Superior temporal gyrus (tissue), 1 donor: ENCODE measurements around the gene CSMD2.
A peak's percentile ranks its signal among the peaks of the same experiment; 100 is the strongest.

ENCODE experiments used
- DNase-seq: peaks from one replicate; pipeline ENCODE4 v3.0.0-alpha.2; 2016; ENCODE audit errors: extremely low spot score

CSMD2 gene

GRCh38 chr1:34155860-34156259, 9.2 kb downstream of the CSMD2 start:
- DNase-seq: no peak

DNA sequence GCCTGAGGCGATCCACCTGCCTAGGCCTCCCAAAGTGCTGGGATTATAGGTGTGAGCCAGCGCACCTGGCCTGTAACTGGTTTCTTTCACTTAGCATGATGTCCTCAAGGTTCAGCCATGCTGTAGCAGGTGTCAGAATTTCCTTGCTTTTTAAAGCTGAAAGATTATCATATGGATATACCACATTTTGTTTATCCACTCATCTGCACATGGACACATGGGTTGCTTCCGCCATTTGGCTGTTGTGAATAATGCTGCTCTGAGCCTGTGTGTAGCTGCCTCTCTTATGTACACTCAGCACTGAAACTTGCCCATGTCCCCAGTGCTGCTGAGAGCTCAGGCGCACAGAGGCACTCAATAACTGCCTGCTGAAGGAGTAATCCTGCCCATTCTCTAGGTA, 11.8 kb downstream of the CSMD2 start:
- no peak for DNase-seq

DNA sequence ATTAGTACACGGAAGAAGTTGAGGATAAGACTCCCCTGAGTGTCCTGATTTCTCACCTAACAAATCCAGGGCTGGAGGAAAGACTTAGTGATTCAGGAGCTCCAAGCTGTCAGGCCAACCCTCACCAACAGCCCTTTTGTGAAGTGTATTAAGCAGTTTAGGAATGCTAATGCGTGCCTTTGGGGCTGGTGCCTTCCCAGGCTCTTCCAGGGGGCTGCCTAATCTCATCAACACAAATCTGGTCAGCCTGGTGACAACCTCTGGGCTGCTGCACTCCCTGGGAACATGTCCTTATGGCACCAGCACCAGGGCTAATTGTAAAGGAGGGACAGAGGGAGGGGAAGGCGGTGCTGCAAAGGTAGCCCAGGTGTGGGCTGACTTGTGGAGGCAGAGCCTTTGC, 15.5 kb downstream of the CSMD2 start:
- no peak for DNase-seq

- DNase-seq: no peak
Measured at GRCh38 chr1:34147301-34147700, 17.7 kb downstream of the CSMD2 start.

DNA sequence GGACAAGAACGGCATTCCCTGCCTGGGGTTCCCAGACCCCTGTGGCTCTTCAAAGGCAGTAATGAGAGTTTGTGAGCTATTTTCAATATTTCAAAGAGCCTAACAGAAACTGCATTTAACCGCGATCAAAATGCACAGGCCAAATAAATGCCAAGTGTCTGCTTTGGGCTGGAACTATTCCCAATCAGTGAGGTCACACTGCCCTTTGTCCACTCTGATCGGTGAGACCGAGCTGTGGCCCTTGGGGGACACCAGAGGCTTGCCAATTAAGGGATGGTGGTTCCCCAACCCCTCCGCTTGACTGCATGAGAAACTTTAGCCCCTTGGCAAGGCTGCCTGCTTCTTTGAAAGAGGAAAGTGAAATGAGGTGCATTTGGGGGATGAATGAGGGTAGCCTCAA, 20.3 kb downstream of the CSMD2 start:
- DNase-seq: no peak

- DNase-seq: no peak
Measured at GRCh38 chr1:34143975-34144374, 21.1 kb downstream of the CSMD2 start.

DNA sequence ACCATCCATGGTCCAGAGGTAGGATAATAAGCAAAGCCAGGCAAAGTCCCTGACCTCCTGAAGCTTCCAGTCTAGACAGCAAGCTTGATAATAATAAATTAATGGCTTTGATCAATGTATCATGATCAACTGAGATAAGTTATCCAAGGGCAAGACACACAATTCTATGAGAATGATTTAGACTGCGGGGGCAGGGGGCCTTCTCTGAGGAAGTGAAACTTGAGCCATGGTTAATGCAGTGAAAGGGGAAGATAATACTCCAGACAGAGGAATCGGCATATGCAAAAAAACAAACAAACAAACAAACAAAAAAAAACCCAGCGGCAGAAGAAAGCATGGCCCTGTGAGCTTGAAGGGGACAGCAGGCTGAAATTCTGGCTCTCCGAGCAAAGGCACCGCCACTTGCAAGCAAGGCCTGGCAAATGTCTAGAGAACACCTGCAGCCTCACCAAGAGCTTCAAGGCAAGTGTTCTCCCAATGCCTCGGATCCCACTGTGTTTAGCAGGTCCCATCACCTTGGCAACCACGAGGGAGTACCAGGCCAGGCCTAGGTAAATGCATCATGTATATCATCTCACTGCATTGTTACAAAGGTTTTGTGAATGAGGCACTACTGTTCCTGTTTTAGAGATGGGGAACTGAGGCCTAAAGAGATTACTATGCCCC, 24.9 kb downstream of the CSMD2 start:
- DNase-seq: no peak

GRCh38 chr1:34137411-34137810, 27.6 kb downstream of the CSMD2 start:
- DNase-seq: no peak

DNA sequence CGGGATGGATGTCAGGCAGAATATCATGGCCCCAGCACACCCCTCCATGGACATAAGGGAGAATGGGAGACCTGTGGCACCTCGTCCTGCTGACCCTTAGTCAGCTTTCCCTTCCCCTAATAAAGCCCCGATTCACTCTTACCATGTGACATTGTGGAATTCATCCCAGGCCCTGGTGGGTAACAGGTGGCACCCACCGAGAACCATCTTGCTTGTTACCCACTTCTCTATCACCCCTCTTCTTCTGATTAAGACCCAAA, 32.9 kb downstream of the CSMD2 start:
- DNase-seq: no peak

- no peak for DNase-seq
Measured at GRCh38 chr1:34131396-34132160, 33.5 kb downstream of the CSMD2 start.

GRCh38 chr1:34130306-34130705, 34.7 kb downstream of the CSMD2 start:
- DNase-seq: no peak

- no peak for DNase-seq
Measured at GRCh38 chr1:34129630-34130029, 35.4 kb downstream of the CSMD2 start.

GRCh38 chr1:34128186-34128889, 36.7 kb downstream of the CSMD2 start:
- DNase-seq: no peak

GRCh38 chr1:34127006-34128000, 37.7 kb downstream of the CSMD2 start:
- no peak for DNase-seq

GRCh38 chr1:34126486-34126885, 38.5 kb downstream of the CSMD2 start:
- no peak for DNase-seq

- DNase-seq: no peak
Measured at GRCh38 chr1:34125721-34126380, 39.2 kb downstream of the CSMD2 start.

- no peak for DNase-seq
Measured at GRCh38 chr1:34122080-34122932, 42.7 kb downstream of the CSMD2 start.

- no peak for DNase-seq
Measured at GRCh38 chr1:34115233-34115632, 49.8 kb downstream of the CSMD2 start.

GRCh38 chr1:34113887-34114286, 51.1 kb downstream of the CSMD2 start:
- peak; percentile 63 for DNase-seq

DNA sequence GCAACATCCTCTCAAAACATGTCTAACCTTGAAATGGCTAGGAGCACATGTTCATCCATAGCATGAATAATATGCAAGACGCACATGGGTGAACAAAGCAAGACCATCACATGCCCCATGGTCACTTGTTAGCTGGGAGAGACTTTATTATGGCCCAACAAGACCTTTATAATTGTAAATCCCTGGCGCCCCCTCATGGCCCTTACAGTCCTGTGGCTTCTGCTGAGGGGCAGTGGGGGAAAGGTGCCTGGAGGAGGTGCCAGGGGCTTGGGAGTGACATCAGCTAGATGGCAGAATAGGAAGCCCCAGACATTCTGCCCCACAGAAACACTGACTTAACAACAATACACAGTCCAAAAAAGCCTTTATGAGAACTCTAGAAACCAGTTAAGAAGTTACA, 51.7 kb downstream of the CSMD2 start:
- peak; percentile 43 for DNase-seq
